ENCODE results near the gene DTX1.

DTX1 gene

GRCh38 chr12:113048716-113049127 lies 7.8 kb upstream of the DTX1 start:
- H3K4me1 ChIP-seq (ENCODE audit: insufficient read depth, poor library complexity, severe bottlenecking): no peaks in the 10 kb centered on the region
- no peak for DNase-seq (ENCODE audit: low spot score)

GRCh38 chr12:113049976-113050742 lies 6.4 kb upstream of the DTX1 start:
- ATAC-seq (ENCODE audit: low read depth): peak; percentile 56; the same call in 2 of the 3 replicates
- Histone ChIP-seq H3K27me3 (ENCODE audit: insufficient read depth, poor library complexity, severe bottlenecking) (peaks cover 6% of the 10 kb centered on the region), H3K4me3 (ENCODE audit: severe bottlenecking) (no peak overlapping the region), H3K9me3 (ENCODE audit: severe bottlenecking) (no peaks in the 10 kb centered on the region), H3K27ac (ENCODE audit: poor library complexity, severe bottlenecking) (no peak overlapping the region), H3K4me1 (ENCODE audit: insufficient read depth, poor library complexity, severe bottlenecking) (no peaks in the 10 kb centered on the region), H3K36me3 (ENCODE audit: low read depth) (no peaks in the 10 kb centered on the region)
- TF ChIP-seq CTCF (IDR thresholded peaks at IDR 0.05; ENCODE audit: poor library complexity, severe bottlenecking): peak; percentile 31
- no peak for DNase-seq (ENCODE audit: low spot score)

More at GRCh38 chr12:113048716-113049127, 7.8 kb upstream of the DTX1 start:
- H3K27ac ChIP-seq (ENCODE audit: poor library complexity, severe bottlenecking): no peak overlapping the region
- H3K9me3 ChIP-seq (ENCODE audit: severe bottlenecking): no peaks in the 10 kb centered on the region
- H3K4me3 ChIP-seq (ENCODE audit: severe bottlenecking): no peak overlapping the region
- H3K27me3 ChIP-seq (ENCODE audit: insufficient read depth, poor library complexity, severe bottlenecking): no peaks in the 10 kb centered on the region
- ATAC-seq (ENCODE audit: low read depth): peak; percentile 81
- TF ChIP-seq CTCF (IDR thresholded peaks at IDR 0.05; ENCODE audit: poor library complexity, severe bottlenecking): peak; percentile 86
- H3K36me3 ChIP-seq (ENCODE audit: low read depth): no peaks in the 10 kb centered on the region

- Histone ChIP-seq H3K4me1 (ENCODE audit: insufficient read depth, poor library complexity, severe bottlenecking) (no peaks in the 10 kb centered on the region), H3K9me3 (ENCODE audit: severe bottlenecking) (no peaks in the 10 kb centered on the region), H3K4me3 (ENCODE audit: severe bottlenecking) (no peak overlapping the region), H3K36me3 (ENCODE audit: low read depth) (no peaks in the 10 kb centered on the region), H3K27me3 (ENCODE audit: insufficient read depth, poor library complexity, severe bottlenecking) (peaks cover 12% of the 10 kb centered on the region), H3K27ac (ENCODE audit: poor library complexity, severe bottlenecking) (no peak overlapping the region)
- TF ChIP-seq CTCF (IDR thresholded peaks at IDR 0.05; ENCODE audit: poor library complexity, severe bottlenecking): no peak
- no peak for ATAC-seq (ENCODE audit: low read depth)
- no peak for DNase-seq (ENCODE audit: low spot score)
Observed at GRCh38 chr12:113050795-113051194, 5.7 kb upstream of the DTX1 start.

- ATAC-seq (ENCODE audit: low read depth): no peak
- no peak for DNase-seq (ENCODE audit: low spot score)
- H3K9me3 ChIP-seq (ENCODE audit: severe bottlenecking): no peaks in the 10 kb centered on the region
- H3K36me3 ChIP-seq (ENCODE audit: low read depth): no peaks in the 10 kb centered on the region
- H3K4me1 ChIP-seq (ENCODE audit: insufficient read depth, poor library complexity, severe bottlenecking): no peaks in the 10 kb centered on the region
- no peak overlapping the region for H3K27ac ChIP-seq (ENCODE audit: poor library complexity, severe bottlenecking)
- H3K27me3 ChIP-seq (ENCODE audit: insufficient read depth, poor library complexity, severe bottlenecking): peaks cover 22% of the 10 kb centered on the region
- no peak overlapping the region for H3K4me3 ChIP-seq (ENCODE audit: severe bottlenecking)
- TF ChIP-seq CTCF (IDR thresholded peaks at IDR 0.05; ENCODE audit: poor library complexity, severe bottlenecking): no peak
Observed at GRCh38 chr12:113051759-113052158, 4.8 kb upstream of the DTX1 start.

GRCh38 chr12:113052326-113052725 lies 4.2 kb upstream of the DTX1 start:
- no peak for TF ChIP-seq CTCF (IDR thresholded peaks at IDR 0.05; ENCODE audit: poor library complexity, severe bottlenecking)
- DNase-seq (ENCODE audit: low spot score): no peak
- H3K27ac ChIP-seq (ENCODE audit: poor library complexity, severe bottlenecking): no peak overlapping the region
- H3K4me1 ChIP-seq (ENCODE audit: insufficient read depth, poor library complexity, severe bottlenecking): no peaks in the 10 kb centered on the region
- H3K4me3 ChIP-seq (ENCODE audit: severe bottlenecking): no peak overlapping the region
- H3K9me3 ChIP-seq (ENCODE audit: severe bottlenecking): no peaks in the 10 kb centered on the region
- ATAC-seq (ENCODE audit: low read depth): no peak
- peaks cover 28% of the 10 kb centered on the region for H3K27me3 ChIP-seq (ENCODE audit: insufficient read depth, poor library complexity, severe bottlenecking)
- no peaks in the 10 kb centered on the region for H3K36me3 ChIP-seq (ENCODE audit: low read depth)
